ENCODE data around the gene RNF39. TPM values are rescaled to one million over a fixed set of nuclear protein-coding genes. Genes with fewer than 3 reads are reported as not detected.
A peak's percentile ranks its signal among the peaks of the same experiment; 100 is the strongest.

The RNF39 gene
- total RNA-seq, 1 experiment from 2014 or later: 0.23 TPM

DNA sequence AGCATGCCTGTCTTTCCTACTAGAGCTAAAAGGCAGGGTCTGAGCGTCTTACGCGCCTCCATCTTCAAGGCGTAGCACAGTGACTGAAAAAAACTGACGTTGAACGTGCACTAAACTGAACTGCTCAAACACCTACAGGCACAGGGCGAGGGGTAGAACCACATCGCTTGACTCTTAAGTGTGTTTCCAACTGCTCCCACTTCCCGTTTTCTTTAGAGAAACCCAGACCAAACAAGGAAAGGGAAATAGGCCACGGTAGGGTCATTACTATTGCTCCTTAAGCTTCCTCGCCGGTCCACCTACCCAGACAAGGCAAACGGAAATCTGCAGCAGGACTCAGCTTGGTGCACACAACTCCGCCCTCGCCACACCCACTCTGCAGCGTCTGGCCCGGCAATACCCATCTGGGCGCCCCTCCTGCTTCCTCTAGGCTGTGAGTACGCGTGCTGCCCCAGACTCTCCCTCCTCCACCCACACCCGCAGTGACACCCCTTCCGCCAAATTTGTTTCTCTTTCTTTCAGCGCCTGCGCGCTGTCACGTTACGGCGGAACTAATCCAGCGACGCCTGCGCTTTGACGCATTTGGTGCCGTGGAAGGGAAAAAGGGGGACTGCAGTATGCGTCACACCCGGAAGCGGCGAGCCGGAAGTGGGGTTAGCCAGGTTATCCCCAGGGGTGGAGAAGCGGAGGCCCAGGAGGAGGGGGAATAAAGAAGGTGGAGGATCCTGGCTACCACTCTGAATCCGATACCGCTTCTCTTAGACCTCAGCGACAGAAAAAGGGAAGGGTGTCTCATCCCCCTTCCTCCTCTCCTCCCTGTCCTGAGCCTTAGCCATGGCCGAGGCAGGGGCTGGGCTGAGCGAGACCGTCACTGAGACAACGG, 8.8 kb downstream of the RNF39 start, which contains the start of gene PPP1R11:
TSS of gene PPP1R11 (plus strand) at position 622 of the 883 bp plus-strand sequence. CDS start at position 835, 213 bp downstream.
- peak within 1 kb of the TSS; percentile 95 for H3K27ac Mint-ChIP-seq (ENCODE audit: unreplicated experiment)

DNA sequence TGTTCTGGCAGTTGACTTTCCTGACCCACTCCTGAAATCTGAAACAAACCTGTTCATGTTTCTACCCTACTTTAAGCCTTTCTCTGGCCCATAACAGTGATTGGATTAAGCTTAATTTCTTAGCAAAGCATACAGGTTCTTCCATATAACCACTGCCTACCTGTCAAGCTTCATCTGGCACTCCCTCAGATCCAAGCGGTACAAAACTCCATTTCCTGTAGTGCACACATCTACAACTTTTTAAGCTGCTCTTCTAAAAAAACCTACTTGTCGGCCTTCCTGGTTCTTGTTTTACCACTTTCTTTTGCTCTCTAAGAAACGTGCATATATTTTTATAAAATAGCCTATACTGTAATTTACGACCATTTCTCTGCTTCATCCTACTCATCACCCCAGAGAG, 9.5 kb downstream of the RNF39 start:
- intact Hi-C loops (cut with micrococcal nuclease; ENCODE audit: unreplicated experiment): loop anchor here (2.0 kb wide), 1 partner anchor 35 kb away; no protein-coding TSS in a partner anchor
- Histone ChIP-seq H3K36me3 (ENCODE audit: control insufficient read depth, insufficient read depth, low read length) (no peaks in the 10 kb centered on the region; the same call in 1 of the 2 replicates), H3K4me1 (peaks cover 15% of the 10 kb centered on the region), H3K9me3 (no peaks in the 10 kb centered on the region), H3K4me3 (ENCODE audit: low read depth, low read length) (peak overlapping the region; percentile 44), H3K27me3 (replicated peaks; ENCODE audit: control insufficient read depth, insufficient read depth, low read length) (no peaks in the 10 kb centered on the region)
- Mint-ChIP-seq H3K9me3 (ENCODE audit: unreplicated experiment) (no peaks in the 10 kb centered on the region), H3K4me1 (ENCODE audit: low read depth, unreplicated experiment) (peaks cover 27% of the 10 kb centered on the region), H3K27ac (ENCODE audit: unreplicated experiment) (peak overlapping the region; percentile 95), H3K36me3 (ENCODE audit: insufficient read depth, unreplicated experiment) (peaks cover 15% of the 10 kb centered on the region), H3K27me3 (ENCODE audit: insufficient read depth, unreplicated experiment) (no peaks in the 10 kb centered on the region), H3K4me3 (ENCODE audit: unreplicated experiment) (peak overlapping the region; percentile 78)
- no peak for DNase-seq
- POLR2A ChIA-PET: interaction anchor here (0.9 to 1.7 kb wide), 2 partner anchors 36 to 147 kb away, joined by 3 to 8 read pairs; partner anchors contain the start of gene TRIM26
- no TSS peak for BruUV-seq (replicated peaks)
- TF ChIP-seq, protein P1, sequence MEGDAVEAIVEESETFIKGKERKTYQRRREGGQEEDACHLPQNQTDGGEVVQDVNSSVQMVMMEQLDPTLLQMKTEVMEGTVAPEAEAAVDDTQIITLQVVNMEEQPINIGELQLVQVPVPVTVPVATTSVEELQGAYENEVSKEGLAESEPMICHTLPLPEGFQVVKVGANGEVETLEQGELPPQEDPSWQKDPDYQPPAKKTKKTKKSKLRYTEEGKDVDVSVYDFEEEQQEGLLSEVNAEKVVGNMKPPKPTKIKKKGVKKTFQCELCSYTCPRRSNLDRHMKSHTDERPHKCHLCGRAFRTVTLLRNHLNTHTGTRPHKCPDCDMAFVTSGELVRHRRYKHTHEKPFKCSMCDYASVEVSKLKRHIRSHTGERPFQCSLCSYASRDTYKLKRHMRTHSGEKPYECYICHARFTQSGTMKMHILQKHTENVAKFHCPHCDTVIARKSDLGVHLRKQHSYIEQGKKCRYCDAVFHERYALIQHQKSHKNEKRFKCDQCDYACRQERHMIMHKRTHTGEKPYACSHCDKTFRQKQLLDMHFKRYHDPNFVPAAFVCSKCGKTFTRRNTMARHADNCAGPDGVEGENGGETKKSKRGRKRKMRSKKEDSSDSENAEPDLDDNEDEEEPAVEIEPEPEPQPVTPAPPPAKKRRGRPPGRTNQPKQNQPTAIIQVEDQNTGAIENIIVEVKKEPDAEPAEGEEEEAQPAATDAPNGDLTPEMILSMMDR (IDR thresholded peaks at IDR 0.05; ENCODE audit: insufficient read depth in 1 of 2, low read depth in 1 of 2, low read length in 1 of 2, severe bottlenecking in 1 of 2, unreplicated experiment in 1 of 2): no peak
- CTCF ChIA-PET: interaction anchor here (0.7 to 1.7 kb wide), 3 partner anchors 36 to 65 kb away, joined by 3 to 10 read pairs (median 3); no protein-coding TSS in a partner anchor

More for the DNA sequence above, 8.8 kb downstream of the RNF39 start, which contains the start of gene PPP1R11:
- no peaks in the 10 kb centered on the region for H3K9me3 Mint-ChIP-seq (ENCODE audit: unreplicated experiment)
- TF ChIP-seq, protein P1 (IDR thresholded peaks at IDR 0.05; ENCODE audit: insufficient read depth in 1 of 2, low read depth in 1 of 2, low read length in 1 of 2, severe bottlenecking in 1 of 2, unreplicated experiment in 1 of 2): no peak
- ChIA-PET POLR2A (interaction anchor here (0.9 to 1.7 kb wide), 2 partner anchors 35 to 146 kb away, joined by 3 to 8 read pairs; partner anchors contain the start of gene TRIM26), CTCF (interaction anchor here (1.0 to 1.7 kb wide), 4 partner anchors 15 to 64 kb away, joined by 3 to 10 read pairs (median 4); no protein-coding TSS in a partner anchor)
- intact Hi-C loops (cut with micrococcal nuclease; ENCODE audit: unreplicated experiment): loop anchor here (2.0 kb wide), 1 partner anchor 34 kb away; no protein-coding TSS in a partner anchor
- DNase-seq: peak; percentile 96 to 98
- Histone ChIP-seq H3K9me3 (no peaks in the 10 kb centered on the region), H3K36me3 (ENCODE audit: control insufficient read depth, insufficient read depth, low read length) (no peaks in the 10 kb centered on the region; the same call in 1 of the 2 replicates), H3K27me3 (replicated peaks; ENCODE audit: control insufficient read depth, insufficient read depth, low read length) (no peaks in the 10 kb centered on the region), H3K4me3 (ENCODE audit: low read depth, low read length) (peak within 1 kb of the TSS; percentile 44), H3K4me1 (peaks cover 15% of the 10 kb centered on the region)
- no TSS peak for BruUV-seq (replicated peaks)
- H3K27me3 Mint-ChIP-seq (ENCODE audit: insufficient read depth, unreplicated experiment): no peaks in the 10 kb centered on the region
- H3K4me1 Mint-ChIP-seq (ENCODE audit: low read depth, unreplicated experiment): peaks cover 27% of the 10 kb centered on the region
- H3K36me3 Mint-ChIP-seq (ENCODE audit: insufficient read depth, unreplicated experiment): peaks cover 9% of the 10 kb centered on the region
- H3K4me3 Mint-ChIP-seq (ENCODE audit: unreplicated experiment): peak within 1 kb of the TSS; percentile 78

DNA sequence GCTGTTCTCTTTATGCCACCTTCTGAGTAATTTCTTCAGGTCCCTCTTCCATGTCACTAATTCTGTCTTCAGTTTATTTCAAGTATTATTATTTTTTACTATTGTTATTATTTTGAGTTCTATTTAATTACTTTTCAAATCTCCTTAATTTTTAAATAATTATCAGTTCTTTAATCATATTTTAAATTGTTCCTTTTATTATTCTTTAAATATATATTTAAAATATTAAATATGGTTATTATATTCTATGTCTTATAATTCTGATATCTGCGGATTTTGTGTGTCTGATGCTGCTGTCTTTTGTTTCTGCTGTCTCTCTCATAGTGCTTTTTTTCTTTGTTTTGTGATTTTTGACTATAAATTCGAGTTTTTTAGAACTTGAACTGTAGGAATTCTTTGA, 12.3 kb downstream of the RNF39 start:
- intact Hi-C loops (cut with micrococcal nuclease; ENCODE audit: unreplicated experiment): loop anchor here (5.0 kb wide), 1 partner anchor 99 kb away; the partner anchor contains the start of genes TRIM10 and TRIM15
- H3K4me3 ChIP-seq (ENCODE audit: low read depth, low read length): no peak overlapping the region
- ChIA-PET POLR2A (no interaction called here), CTCF (no interaction called here)
- peaks cover 19% of the 10 kb centered on the region for H3K36me3 Mint-ChIP-seq (ENCODE audit: insufficient read depth, unreplicated experiment)
- H3K4me1 Mint-ChIP-seq (ENCODE audit: low read depth, unreplicated experiment): peaks cover 27% of the 10 kb centered on the region
- no peaks in the 10 kb centered on the region for H3K27me3 ChIP-seq (replicated peaks; ENCODE audit: control insufficient read depth, insufficient read depth, low read length)
- H3K9me3 Mint-ChIP-seq (ENCODE audit: unreplicated experiment): no peaks in the 10 kb centered on the region
- TF ChIP-seq, protein P1 (IDR thresholded peaks at IDR 0.05; ENCODE audit: insufficient read depth in 1 of 2, low read depth in 1 of 2, low read length in 1 of 2, severe bottlenecking in 1 of 2, unreplicated experiment in 1 of 2): no peak
- DNase-seq: no peak
- no peaks in the 10 kb centered on the region for H3K36me3 ChIP-seq (ENCODE audit: control insufficient read depth, insufficient read depth, low read length)
- H3K4me3 Mint-ChIP-seq (ENCODE audit: unreplicated experiment): peak overlapping the region; percentile 40
- H3K9me3 ChIP-seq: no peaks in the 10 kb centered on the region
- BruUV-seq (replicated peaks): no TSS peak
- no peaks in the 10 kb centered on the region for H3K27me3 Mint-ChIP-seq (ENCODE audit: insufficient read depth, unreplicated experiment)
- no peak overlapping the region for H3K27ac Mint-ChIP-seq (ENCODE audit: unreplicated experiment)
- H3K4me1 ChIP-seq: peaks cover 20% of the 10 kb centered on the region
